ENCODE measurements around the gene CDKL5.

CDKL5 gene

GRCh38 chrX:18677161-18677869 lies 251.9 kb downstream of the CDKL5 start:
- no peaks in the 10 kb centered on the region for H4K20me1 ChIP-seq (ENCODE audit: insufficient read depth, low read length)
- H2AFZ ChIP-seq (ENCODE audit: low read depth, low read length): no peak overlapping the region
- H3K9ac ChIP-seq (ENCODE audit: low read depth, low read length): no peak overlapping the region
- H3K4me1 ChIP-seq (ENCODE audit: insufficient read depth, low read length): peaks cover 13% of the 10 kb centered on the region
- H3K4me2 ChIP-seq (ENCODE audit: insufficient read depth, low read length): no peak overlapping the region
- no peaks in the 10 kb centered on the region for H3K36me3 ChIP-seq (ENCODE audit: insufficient read depth, low read length)
- H3K27ac ChIP-seq (ENCODE audit: low read length): no peak overlapping the region
- no peak overlapping the region for H3K4me3 ChIP-seq (ENCODE audit: low read depth in 1 of 2, low read length in 2 of 2)
- H3K79me2 ChIP-seq (ENCODE audit: insufficient read depth, low read length): no peaks in the 10 kb centered on the region
- H3K9me3 ChIP-seq (ENCODE audit: insufficient read depth, low read length, severe bottlenecking): no peaks in the 10 kb centered on the region
- no peak for ATAC-seq (ENCODE audit: insufficient read depth, low read depth)
- H3K27me3 ChIP-seq (ENCODE audit: insufficient read depth, low read length, poor library complexity): no peaks in the 10 kb centered on the region
- no peak for TF ChIP-seq EZH2 (IDR thresholded peaks at IDR 0.05; ENCODE audit: borderline replicate concordance, low read depth, low read length, severe bottlenecking)
- TF ChIP-seq, protein P1, sequence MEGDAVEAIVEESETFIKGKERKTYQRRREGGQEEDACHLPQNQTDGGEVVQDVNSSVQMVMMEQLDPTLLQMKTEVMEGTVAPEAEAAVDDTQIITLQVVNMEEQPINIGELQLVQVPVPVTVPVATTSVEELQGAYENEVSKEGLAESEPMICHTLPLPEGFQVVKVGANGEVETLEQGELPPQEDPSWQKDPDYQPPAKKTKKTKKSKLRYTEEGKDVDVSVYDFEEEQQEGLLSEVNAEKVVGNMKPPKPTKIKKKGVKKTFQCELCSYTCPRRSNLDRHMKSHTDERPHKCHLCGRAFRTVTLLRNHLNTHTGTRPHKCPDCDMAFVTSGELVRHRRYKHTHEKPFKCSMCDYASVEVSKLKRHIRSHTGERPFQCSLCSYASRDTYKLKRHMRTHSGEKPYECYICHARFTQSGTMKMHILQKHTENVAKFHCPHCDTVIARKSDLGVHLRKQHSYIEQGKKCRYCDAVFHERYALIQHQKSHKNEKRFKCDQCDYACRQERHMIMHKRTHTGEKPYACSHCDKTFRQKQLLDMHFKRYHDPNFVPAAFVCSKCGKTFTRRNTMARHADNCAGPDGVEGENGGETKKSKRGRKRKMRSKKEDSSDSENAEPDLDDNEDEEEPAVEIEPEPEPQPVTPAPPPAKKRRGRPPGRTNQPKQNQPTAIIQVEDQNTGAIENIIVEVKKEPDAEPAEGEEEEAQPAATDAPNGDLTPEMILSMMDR (IDR thresholded peaks at IDR 0.05; ENCODE audit: borderline replicate concordance, extremely low read depth, low read length, poor library complexity, severe bottlenecking): no peak
- no peak for DNase-seq

DNA sequence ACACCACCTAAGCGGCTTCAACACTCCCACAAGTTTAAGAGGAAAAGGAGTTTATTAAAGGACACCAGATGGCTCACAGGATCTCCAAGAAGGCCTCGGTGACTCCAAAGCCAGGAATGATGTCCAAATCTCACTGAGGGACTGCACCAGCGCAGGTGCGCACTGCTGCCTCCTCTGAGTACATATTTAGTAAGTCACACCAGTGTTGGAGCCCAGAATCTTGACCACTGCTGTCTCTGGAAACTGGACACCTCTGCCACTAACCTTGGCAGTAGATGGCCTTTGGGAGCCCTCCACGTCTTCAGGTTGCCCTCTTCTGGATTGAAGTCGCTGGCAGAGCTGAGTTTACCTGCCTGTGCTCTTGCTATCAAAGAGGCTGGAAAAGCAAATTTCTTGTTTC lies 256.6 kb downstream of the CDKL5 start:
- Histone ChIP-seq H3K4me2 (ENCODE audit: insufficient read depth, low read length) (no peak overlapping the region), H3K27ac (ENCODE audit: low read length) (no peak overlapping the region), H3K4me3 (ENCODE audit: low read depth in 1 of 2, low read length in 2 of 2) (no peak overlapping the region), H3K79me2 (ENCODE audit: insufficient read depth, low read length) (no peaks in the 10 kb centered on the region), H2AFZ (ENCODE audit: low read depth, low read length) (no peak overlapping the region), H3K9me3 (ENCODE audit: insufficient read depth, low read length, severe bottlenecking) (no peaks in the 10 kb centered on the region), H3K27me3 (ENCODE audit: insufficient read depth, low read length, poor library complexity) (no peaks in the 10 kb centered on the region), H3K9ac (ENCODE audit: low read depth, low read length) (no peak overlapping the region), H4K20me1 (ENCODE audit: insufficient read depth, low read length) (no peaks in the 10 kb centered on the region), H3K36me3 (ENCODE audit: insufficient read depth, low read length) (no peaks in the 10 kb centered on the region), H3K4me1 (ENCODE audit: insufficient read depth, low read length) (no peaks in the 10 kb centered on the region)
- ATAC-seq (ENCODE audit: insufficient read depth, low read depth): no peak
- TF ChIP-seq, protein P1 (IDR thresholded peaks at IDR 0.05; ENCODE audit: borderline replicate concordance, extremely low read depth, low read length, poor library complexity, severe bottlenecking): no peak
- no peak for TF ChIP-seq EZH2 (IDR thresholded peaks at IDR 0.05; ENCODE audit: borderline replicate concordance, low read depth, low read length, severe bottlenecking)
- DNase-seq: no peak

DNA sequence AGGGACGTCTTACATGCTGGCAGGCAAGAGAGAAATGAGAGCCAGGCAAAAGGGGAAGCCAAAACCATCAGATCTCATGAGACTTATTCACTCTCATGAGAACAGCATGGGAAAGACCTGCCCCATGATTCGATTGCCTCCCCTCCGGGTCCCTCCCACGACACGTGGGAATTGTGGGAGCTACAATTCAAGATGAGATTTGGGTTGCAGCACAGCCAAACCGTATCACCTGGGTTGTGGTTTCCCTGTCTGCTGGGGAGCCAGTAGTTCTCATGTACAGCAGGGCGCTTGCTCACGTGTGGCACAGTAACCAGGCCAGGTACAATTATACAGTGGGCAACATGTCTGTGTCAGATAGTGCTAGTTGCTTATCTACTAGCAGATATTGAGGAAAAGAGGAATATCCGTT lies 257.6 kb downstream of the CDKL5 start:
- Histone ChIP-seq H3K79me2 (ENCODE audit: insufficient read depth, low read length) (no peaks in the 10 kb centered on the region), H3K36me3 (ENCODE audit: insufficient read depth, low read length) (no peaks in the 10 kb centered on the region), H3K27me3 (ENCODE audit: insufficient read depth, low read length, poor library complexity) (no peaks in the 10 kb centered on the region), H3K9me3 (ENCODE audit: insufficient read depth, low read length, severe bottlenecking) (no peaks in the 10 kb centered on the region), H4K20me1 (ENCODE audit: insufficient read depth, low read length) (no peaks in the 10 kb centered on the region), H3K9ac (ENCODE audit: low read depth, low read length) (no peak overlapping the region), H3K4me3 (ENCODE audit: low read depth in 1 of 2, low read length in 2 of 2) (no peak overlapping the region), H3K4me2 (ENCODE audit: insufficient read depth, low read length) (no peak overlapping the region), H2AFZ (ENCODE audit: low read depth, low read length) (no peak overlapping the region), H3K27ac (ENCODE audit: low read length) (no peak overlapping the region), H3K4me1 (ENCODE audit: insufficient read depth, low read length) (no peaks in the 10 kb centered on the region)
- no peak for ATAC-seq (ENCODE audit: insufficient read depth, low read depth)
- no peak for DNase-seq
- no peak for TF ChIP-seq EZH2 (IDR thresholded peaks at IDR 0.05; ENCODE audit: borderline replicate concordance, low read depth, low read length, severe bottlenecking)
- TF ChIP-seq, protein P1 (IDR thresholded peaks at IDR 0.05; ENCODE audit: borderline replicate concordance, extremely low read depth, low read length, poor library complexity, severe bottlenecking): no peak
